Activated T-cell treated with anti-CD3 and anti-CD28 coated beads, Interleukin-2, amount 50 U/mL, for 24 hours (primary cell): Measurements from ENCODE around the gene PPP6R2.
"Not testable (repeated sequence)": the region's sequence is repeated elsewhere in the genome, so short reads cannot be mapped to it uniquely, and the experiment has no call there.

Source experiments
- DNase-seq: peaks from one replicate; pipeline ENCODE4 v3.0.0-alpha.2; 2020
- H3K27ac Mint-ChIP-seq: 2 replicates; pipeline ENCODE4 v1.8.0; 2020; ENCODE audit warnings: mild to moderate bottlenecking, mixed read lengths
- H3K27me3 Mint-ChIP-seq: 2 replicates; pipeline ENCODE4 v1.8.0; 2020; ENCODE audit warnings: mixed read lengths
- H3K36me3 Mint-ChIP-seq: 2 replicates; pipeline ENCODE4 v1.8.0; 2020; ENCODE audit warnings: low read depth, mixed read lengths
- H3K4me1 Mint-ChIP-seq: 2 replicates; pipeline ENCODE4 v1.8.0; 2020; ENCODE audit warnings: low read depth, mixed read lengths
- H3K4me3 Mint-ChIP-seq: 2 replicates; pipeline ENCODE4 v1.8.0; 2020; ENCODE audit warnings: mild to moderate bottlenecking, moderate library complexity, mixed read lengths
- H3K9me3 Mint-ChIP-seq: 2 replicates; pipeline ENCODE4 v1.8.0; 2020; ENCODE audit warnings: mixed read lengths

Gene PPP6R2

DNA sequence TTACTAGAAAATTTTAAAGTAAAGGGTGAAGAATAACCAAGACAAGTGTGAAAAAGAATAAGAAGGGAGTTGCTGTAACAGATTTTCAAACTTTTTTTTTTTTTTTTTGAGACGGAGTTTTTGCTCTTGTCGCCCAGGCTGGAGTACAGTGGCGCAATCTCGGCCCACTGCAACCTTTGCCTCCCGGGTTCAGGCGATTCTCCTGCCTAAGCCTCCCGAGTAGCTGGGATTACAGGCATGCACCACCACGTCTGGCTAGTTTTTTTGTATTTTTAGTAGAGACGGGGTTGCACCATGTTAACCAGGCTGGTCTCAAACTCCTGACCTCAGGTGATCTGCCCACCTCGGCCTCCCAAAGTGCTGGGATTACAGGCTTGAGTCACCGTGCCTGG, 20.7 kb downstream of the PPP6R2 start:
- DNase-seq, H3K9me3 Mint-ChIP-seq, H3K27ac Mint-ChIP-seq, H3K4me3 Mint-ChIP-seq, H3K27me3 Mint-ChIP-seq: not testable (repeated sequence)
- peaks cover 52% of the 10 kb centered on the region for H3K4me1 Mint-ChIP-seq
- H3K36me3 Mint-ChIP-seq: peaks cover 69% of the 10 kb centered on the region

DNA sequence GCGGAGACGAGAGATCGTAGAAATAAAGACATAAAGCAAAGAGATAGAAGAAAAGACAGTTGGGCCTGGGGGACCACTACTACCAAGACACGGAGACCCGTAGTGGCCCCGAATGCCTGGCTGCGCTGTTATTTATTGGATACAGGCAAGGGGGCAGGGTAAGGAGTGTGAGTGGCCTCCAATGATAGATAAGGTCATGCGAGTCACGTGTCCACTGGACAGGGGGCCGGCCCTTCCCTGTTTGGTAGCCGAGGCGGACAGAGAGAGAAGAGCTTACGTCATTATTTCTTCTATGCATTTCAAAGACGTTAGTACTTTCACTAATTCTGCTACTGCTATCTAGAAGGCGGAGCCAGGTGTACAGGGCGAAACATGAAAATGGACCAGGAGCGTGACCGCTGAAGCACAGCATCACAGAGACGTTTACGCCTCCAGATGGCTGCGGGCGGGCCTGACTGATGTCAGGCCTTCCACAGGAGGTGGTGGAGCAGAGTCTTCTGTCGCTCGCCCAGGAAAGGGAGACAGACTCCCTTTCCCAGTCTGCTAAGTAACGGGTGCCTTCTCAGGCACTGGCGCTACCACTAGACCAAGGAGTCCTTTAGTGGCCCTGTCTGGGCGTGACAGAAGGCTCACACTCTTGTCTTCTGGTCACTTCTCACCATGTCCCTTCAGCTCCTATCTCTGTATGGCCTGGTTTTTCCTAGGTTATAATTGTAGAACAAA, 24.8 kb downstream of the PPP6R2 start:
- no peak for DNase-seq
- H3K4me3 Mint-ChIP-seq: no peak overlapping the region
- H3K4me1 Mint-ChIP-seq: peaks cover 24% of the 10 kb centered on the region
- no peaks in the 10 kb centered on the region for H3K9me3 Mint-ChIP-seq
- no peaks in the 10 kb centered on the region for H3K27me3 Mint-ChIP-seq
- H3K36me3 Mint-ChIP-seq: peaks cover 57% of the 10 kb centered on the region
- H3K27ac Mint-ChIP-seq: no peak overlapping the region

DNA sequence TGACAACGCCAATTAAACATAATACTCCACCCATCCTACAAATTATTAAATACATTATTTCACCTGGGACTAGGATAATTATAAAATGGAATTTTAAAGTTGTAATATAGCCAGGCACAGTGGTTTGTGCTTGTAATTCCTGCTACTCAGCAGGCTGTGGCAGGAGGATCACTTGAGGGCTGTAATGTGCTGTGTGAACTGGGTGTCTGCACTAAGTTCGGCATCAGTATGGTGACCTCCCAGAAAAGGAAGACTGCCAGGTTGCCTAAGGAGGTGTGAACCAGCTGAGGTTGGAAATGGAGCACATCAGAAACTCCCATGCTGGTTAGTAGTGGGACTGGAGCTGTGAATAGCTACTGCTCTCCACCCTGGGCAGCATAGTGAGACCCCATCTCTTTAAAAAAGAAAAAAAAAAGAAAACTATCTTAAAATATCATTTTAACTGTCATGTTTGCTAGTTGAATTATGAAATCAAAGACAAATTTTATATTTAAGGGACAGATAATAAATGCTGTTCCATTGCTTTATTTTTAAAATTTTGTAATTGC, 28.0 kb downstream of the PPP6R2 start:
- no peak for DNase-seq
- H3K36me3 Mint-ChIP-seq: peaks cover 71% of the 10 kb centered on the region
- no peaks in the 10 kb centered on the region for H3K9me3 Mint-ChIP-seq
- H3K27me3 Mint-ChIP-seq: no peaks in the 10 kb centered on the region
- no peak overlapping the region for H3K27ac Mint-ChIP-seq
- no peak overlapping the region for H3K4me3 Mint-ChIP-seq
- H3K4me1 Mint-ChIP-seq: peaks cover 25% of the 10 kb centered on the region

GRCh38 chr22:50376085-50376651, 33.0 kb downstream of the PPP6R2 start:
- H3K27ac Mint-ChIP-seq: peak overlapping the region; percentile 37
- no peak overlapping the region for H3K4me3 Mint-ChIP-seq
- H3K4me1 Mint-ChIP-seq: peaks cover 20% of the 10 kb centered on the region
- no peaks in the 10 kb centered on the region for H3K9me3 Mint-ChIP-seq
- DNase-seq: no peak
- H3K36me3 Mint-ChIP-seq: peaks cover 72% of the 10 kb centered on the region
- H3K27me3 Mint-ChIP-seq: no peaks in the 10 kb centered on the region

GRCh38 chr22:50381021-50381555, 38.0 kb downstream of the PPP6R2 start:
- peaks cover 49% of the 10 kb centered on the region for H3K36me3 Mint-ChIP-seq
- H3K4me3 Mint-ChIP-seq: not testable (repeated sequence)

GRCh38 chr22:50396751-50397370, 53.7 kb downstream of the PPP6R2 start:
- Mint-ChIP-seq H3K9me3 (no peaks in the 10 kb centered on the region), H3K27ac (peak overlapping the region; percentile 76), H3K4me3 (no peak overlapping the region), H3K4me1 (peaks cover 21% of the 10 kb centered on the region), H3K27me3 (no peaks in the 10 kb centered on the region), H3K36me3 (peaks cover 64% of the 10 kb centered on the region)
- no peak for DNase-seq

More at GRCh38 chr22:50381021-50381555, 38.0 kb downstream of the PPP6R2 start:
- not testable (repeated sequence) for H3K27me3 Mint-ChIP-seq, DNase-seq, H3K4me1 Mint-ChIP-seq, H3K9me3 Mint-ChIP-seq, H3K27ac Mint-ChIP-seq

DNA sequence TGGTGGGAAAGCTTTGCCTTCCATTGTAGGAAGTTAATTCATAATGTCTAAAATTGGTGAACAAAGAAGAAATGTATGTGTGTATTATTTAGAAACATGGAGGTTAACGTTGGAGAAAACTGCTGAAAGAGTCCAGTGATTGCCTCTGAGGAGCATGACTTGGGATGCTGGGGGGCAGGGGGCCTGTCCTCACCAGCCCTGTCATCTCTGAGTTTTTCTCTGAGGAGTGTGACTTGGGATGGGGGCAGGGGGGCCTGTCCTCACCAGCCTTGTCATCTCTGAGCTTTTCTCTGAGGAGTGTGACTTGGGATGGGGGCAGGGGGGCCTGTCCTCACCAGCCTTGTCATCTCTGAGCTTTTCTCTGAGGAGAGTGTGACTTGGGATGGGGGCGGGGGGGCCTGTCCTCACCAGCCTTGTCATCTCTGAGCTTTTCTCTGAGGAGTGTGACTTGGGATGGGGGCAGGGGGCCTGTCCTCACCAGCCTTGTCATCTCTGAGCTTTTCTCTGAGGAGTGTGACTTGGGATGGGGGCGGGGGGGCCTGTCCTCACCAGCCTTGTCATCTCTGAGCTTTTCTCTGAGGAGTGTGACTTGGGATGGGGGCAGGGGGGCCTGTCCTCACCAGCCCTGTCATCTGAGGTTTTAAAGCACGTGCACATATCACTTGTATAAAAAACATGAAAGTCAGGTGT, 54.4 kb downstream of the PPP6R2 start:
- peaks cover 64% of the 10 kb centered on the region for H3K36me3 Mint-ChIP-seq

DNA sequence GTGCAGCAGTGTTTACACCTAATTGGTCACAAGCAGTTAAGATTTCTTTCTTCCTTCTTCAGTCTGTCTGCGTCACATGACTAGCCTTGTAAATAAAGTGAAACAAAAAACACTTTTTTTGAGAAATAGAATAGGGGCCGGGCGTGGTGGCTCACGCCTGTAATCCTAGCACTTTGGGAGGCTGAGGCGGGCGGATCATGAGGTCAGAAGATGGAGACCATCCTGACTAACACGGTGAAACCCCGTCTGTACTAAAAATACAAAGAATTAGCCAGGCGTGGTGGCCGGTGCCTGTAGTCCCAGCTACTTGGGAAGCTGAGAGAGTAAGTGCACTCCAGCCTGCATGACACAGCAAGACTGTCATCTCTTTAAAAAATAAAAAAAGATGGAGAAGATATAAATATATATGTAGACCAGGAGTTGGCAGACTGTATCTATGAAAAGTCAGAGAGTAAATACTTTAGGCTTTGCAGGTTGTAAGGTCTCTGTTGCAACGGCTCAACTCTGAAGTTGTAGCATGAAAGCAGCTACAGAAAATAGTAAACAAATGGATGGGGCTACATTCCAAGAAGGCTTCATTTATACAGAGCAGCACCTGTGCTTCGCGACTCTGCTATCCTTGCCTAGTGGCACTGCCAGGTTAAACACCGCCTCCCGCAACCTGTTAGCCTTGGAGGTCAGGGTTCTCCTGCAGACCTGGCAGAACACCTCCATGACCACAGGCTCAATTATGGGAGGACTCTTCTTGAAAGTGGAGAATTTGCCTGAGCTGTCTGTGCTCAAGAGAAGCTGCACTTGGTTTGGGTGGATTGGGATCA, 55.9 kb downstream of the PPP6R2 start:
- Mint-ChIP-seq H3K4me3 (no peak overlapping the region), H3K4me1 (peaks cover 26% of the 10 kb centered on the region), H3K27ac (peak overlapping the region; percentile 69)

More for the DNA sequence above, 54.4 kb downstream of the PPP6R2 start:
- DNase-seq, H3K27me3 Mint-ChIP-seq, H3K9me3 Mint-ChIP-seq, H3K4me3 Mint-ChIP-seq: not testable (repeated sequence)
- H3K27ac Mint-ChIP-seq: peak overlapping the region; percentile 76
- peaks cover 23% of the 10 kb centered on the region for H3K4me1 Mint-ChIP-seq

DNA sequence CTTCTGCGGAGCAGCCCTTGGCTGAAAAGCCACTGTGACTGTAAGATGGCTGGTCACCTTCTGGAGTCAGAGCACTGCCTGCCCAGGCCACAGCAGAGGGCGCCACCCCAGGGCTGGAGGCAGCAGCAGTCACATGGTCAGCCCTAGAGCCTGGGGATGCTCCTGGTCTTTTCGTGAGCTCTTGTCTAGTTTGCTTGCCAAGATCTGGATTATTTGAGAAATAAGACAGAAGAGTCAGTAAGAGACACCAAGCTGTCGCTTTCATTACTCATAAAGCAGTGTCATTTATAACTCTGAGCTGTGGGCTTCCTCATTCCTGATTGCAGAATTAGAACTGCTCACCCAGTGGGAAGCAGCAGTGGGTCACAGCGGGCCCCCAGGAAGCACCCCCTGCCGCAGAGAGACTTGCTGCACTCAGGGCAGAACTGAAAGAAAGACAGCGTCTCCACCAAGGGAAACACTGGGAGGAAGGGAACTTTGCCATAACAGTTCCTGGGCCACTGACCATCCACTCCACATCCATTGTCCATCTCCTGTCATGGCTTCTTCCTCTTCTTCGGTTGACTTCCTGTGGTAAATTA, 56.7 kb downstream of the PPP6R2 start:
- H3K9me3 Mint-ChIP-seq: no peaks in the 10 kb centered on the region
- peaks cover 26% of the 10 kb centered on the region for H3K4me1 Mint-ChIP-seq
- peaks cover 65% of the 10 kb centered on the region for H3K36me3 Mint-ChIP-seq
- no peak for DNase-seq
- no peak overlapping the region for H3K4me3 Mint-ChIP-seq
- H3K27me3 Mint-ChIP-seq: no peaks in the 10 kb centered on the region
- H3K27ac Mint-ChIP-seq: peak overlapping the region; percentile 69

More for the DNA sequence above, 55.9 kb downstream of the PPP6R2 start:
- Mint-ChIP-seq H3K36me3 (peaks cover 65% of the 10 kb centered on the region), H3K27me3 (no peaks in the 10 kb centered on the region), H3K9me3 (no peaks in the 10 kb centered on the region)
- no peak for DNase-seq

- Mint-ChIP-seq H3K27me3 (no peaks in the 10 kb centered on the region), H3K36me3 (peaks cover 62% of the 10 kb centered on the region), H3K4me3 (no peak overlapping the region), H3K4me1 (peaks cover 26% of the 10 kb centered on the region), H3K27ac (peak overlapping the region; percentile 69), H3K9me3 (no peaks in the 10 kb centered on the region)
- DNase-seq: no peak
Observed at GRCh38 chr22:50400406-50400805, 57.3 kb downstream of the PPP6R2 start.

GRCh38 chr22:50400931-50401330, 57.8 kb downstream of the PPP6R2 start:
- Mint-ChIP-seq H3K4me1 (peaks cover 26% of the 10 kb centered on the region), H3K27me3 (no peaks in the 10 kb centered on the region)

DNA sequence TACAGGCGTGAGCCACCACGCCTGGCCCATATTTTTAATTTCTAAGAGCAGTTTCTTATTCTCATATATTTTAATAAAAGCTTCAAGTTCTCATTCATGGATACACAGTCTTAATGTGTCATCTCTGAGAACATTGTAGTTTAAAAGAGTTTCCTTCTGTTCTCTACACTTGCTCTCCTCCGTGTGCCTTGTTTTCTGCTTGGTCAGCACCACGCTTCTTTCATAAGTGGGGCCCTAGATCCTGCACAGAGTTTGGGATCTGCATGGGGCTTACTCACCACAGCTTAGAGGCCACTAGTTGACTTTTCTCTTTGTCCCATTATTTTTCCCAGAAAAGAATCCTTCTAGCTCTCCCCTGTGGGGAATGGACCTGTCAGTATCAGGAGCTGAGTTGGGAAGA, 58.8 kb downstream of the PPP6R2 start:
- H3K36me3 Mint-ChIP-seq: peaks cover 65% of the 10 kb centered on the region
- no peak overlapping the region for H3K27ac Mint-ChIP-seq
- no peak for DNase-seq
- H3K9me3 Mint-ChIP-seq: no peaks in the 10 kb centered on the region
- peaks cover 22% of the 10 kb centered on the region for H3K4me1 Mint-ChIP-seq
- no peaks in the 10 kb centered on the region for H3K27me3 Mint-ChIP-seq
- H3K4me3 Mint-ChIP-seq: no peak overlapping the region

More at GRCh38 chr22:50400931-50401330, 57.8 kb downstream of the PPP6R2 start:
- no peak for DNase-seq
- Mint-ChIP-seq H3K9me3 (no peaks in the 10 kb centered on the region), H3K4me3 (no peak overlapping the region), H3K36me3 (peaks cover 63% of the 10 kb centered on the region), H3K27ac (peak overlapping the region; percentile 59)

GRCh38 chr22:50403701-50404101, 60.6 kb downstream of the PPP6R2 start:
- Mint-ChIP-seq H3K4me3 (no peak overlapping the region), H3K27me3 (no peaks in the 10 kb centered on the region), H3K36me3 (peaks cover 76% of the 10 kb centered on the region), H3K9me3 (no peaks in the 10 kb centered on the region), H3K27ac (peak overlapping the region; percentile 67), H3K4me1 (peaks cover 18% of the 10 kb centered on the region)
- DNase-seq: no peak
